SU-DHL-6 (cell line): ENCODE measurements around the gene EFCAB9.

Source experiments
- CTCF ChIP-seq: fragments of 200-600 bp; sonication (generic); IDR thresholded peaks from one replicate; pipeline ENCODE4 v1.5.1; 2017; ENCODE audit warnings: antibody characterized with exemption, mild to moderate bottlenecking, low read length, moderate library complexity; ENCODE audit not compliant: insufficient read depth, poor library complexity, severe bottlenecking
- EZH2phosphoT487 ChIP-seq: fragments of 200-600 bp; sonication (generic), shearing (Covaris generic); conservative IDR thresholded peaks from 2 replicates; pipeline ENCODE4 v1.6.1; 2018; ENCODE audit warnings: mild to moderate bottlenecking, antibody characterized with exemption, low read length, moderate library complexity, mixed read lengths

GRCh38 chr5:172238334-172238733 lies 44.4 kb downstream of the EFCAB9 start:
- TF ChIP-seq CTCF = no peak
- TF ChIP-seq EZH2phosphoT487 = no peak
